GM13976 (cell line): ENCODE measurements around the gene CFD.

Experiments
- DNase-seq: peaks from one replicate; pipeline ENCODE4 v3.0.0; 2012; ENCODE audit warnings: low spot score
- in situ Hi-C: fragments of 300-500 bp; cut with MboI; formaldehyde crosslinking; loops from one replicate; pipeline ENCODE4 v1.12.0; 2022; ENCODE audit warnings: low sequenced_read_pairs, mixed read lengths, inconsistent platforms; ENCODE audit not compliant: unreplicated experiment
- TF ChIP-seq, protein P1 (sequence below): IDR thresholded peaks from 2 replicates; pipeline ENCODE4 v1.5.1; 2012; ENCODE audit warnings: borderline replicate concordance, mild to moderate bottlenecking; ENCODE audit not compliant: insufficient read depth; ENCODE audit errors: extremely low read depth, missing control alignments, control extremely low read depth

Gene CFD

DNA sequence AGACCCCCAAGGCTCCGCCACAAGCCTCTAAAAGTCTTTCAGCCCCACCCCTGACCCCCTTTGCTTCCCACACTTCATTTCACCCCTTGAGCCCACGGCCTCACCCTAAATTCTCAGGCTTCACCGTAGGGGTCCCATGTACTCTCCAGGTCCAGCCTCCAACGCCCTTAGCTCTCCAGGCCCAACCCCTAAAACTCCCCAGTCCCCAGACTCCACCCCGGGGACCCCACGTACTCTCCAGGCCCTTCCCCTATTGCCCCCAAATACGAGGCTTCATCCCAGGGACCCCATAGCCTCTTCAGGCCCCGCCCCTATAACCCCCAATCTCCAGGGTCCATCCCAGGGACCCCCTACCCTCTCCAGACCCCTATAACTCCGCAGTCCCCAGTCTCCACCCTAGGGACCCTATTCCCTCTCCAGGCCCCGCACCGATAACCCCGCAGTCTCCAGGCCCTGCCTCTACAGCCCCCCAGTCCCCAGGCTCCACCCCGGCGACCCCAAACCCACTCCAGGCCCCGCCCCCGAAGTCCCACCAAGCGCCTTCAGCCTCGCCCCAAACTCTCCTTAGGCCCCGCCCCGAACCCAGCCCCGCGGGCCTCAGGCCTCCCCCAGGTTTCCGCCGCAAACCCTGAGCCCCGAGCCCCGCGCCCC is 32.9 kb downstream of the CFD start:
- TF ChIP-seq, protein P1, sequence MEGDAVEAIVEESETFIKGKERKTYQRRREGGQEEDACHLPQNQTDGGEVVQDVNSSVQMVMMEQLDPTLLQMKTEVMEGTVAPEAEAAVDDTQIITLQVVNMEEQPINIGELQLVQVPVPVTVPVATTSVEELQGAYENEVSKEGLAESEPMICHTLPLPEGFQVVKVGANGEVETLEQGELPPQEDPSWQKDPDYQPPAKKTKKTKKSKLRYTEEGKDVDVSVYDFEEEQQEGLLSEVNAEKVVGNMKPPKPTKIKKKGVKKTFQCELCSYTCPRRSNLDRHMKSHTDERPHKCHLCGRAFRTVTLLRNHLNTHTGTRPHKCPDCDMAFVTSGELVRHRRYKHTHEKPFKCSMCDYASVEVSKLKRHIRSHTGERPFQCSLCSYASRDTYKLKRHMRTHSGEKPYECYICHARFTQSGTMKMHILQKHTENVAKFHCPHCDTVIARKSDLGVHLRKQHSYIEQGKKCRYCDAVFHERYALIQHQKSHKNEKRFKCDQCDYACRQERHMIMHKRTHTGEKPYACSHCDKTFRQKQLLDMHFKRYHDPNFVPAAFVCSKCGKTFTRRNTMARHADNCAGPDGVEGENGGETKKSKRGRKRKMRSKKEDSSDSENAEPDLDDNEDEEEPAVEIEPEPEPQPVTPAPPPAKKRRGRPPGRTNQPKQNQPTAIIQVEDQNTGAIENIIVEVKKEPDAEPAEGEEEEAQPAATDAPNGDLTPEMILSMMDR: no peak
- DNase-seq: peak; percentile 66
- in situ Hi-C loops: no loop called here

DNA sequence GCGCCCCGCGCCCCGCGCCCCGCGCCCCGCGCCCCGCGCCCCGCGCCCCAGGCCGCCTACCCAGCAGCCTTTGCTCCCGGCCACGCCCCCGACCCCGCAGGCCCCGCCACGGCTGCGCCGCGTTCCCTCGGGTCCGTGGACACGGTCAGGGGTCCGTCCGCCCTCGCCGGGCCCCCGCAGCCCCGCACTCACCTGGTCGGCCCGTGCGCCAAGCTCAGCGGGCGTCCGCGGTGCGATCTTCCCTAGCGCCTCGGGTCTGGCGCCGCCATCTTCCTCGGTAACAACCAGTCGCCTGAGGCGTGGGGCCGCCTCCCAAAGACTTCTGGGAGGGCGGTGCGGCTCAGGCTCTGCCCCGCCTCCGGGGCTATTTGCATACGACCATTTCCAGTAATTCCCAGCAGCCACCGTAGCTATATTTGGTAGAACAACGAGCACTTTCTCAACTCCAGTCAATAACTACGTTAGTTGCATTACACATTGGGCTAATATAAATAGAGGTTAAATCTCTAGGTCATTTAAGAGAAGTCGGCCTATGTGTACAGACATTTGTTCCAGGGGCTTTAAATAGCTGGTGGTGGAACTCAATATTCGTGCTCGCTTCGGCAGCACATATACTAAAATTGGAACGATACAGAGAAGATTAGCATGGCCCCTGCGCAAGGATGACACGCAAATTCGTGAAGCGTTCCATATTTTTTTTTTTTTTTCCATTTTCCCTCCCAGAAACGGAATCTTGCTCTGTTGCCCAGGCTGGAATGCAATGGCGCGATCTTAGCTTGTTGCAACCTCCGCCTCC is 33.6 kb downstream of the CFD start, which contains the start of the genes MED16 and RNU6-9:
MED16 (minus strand) TSS at position 294 of the 796 bp plus-strand sequence. CDS start 2,056 bp downstream, outside the sequence.
RNU6-9 (plus strand) TSS at position 591 of the 796 bp plus-strand sequence.
- peak; percentile 99 for DNase-seq
- TF ChIP-seq, protein P1: no peak
- in situ Hi-C loops: no loop called here

DNA sequence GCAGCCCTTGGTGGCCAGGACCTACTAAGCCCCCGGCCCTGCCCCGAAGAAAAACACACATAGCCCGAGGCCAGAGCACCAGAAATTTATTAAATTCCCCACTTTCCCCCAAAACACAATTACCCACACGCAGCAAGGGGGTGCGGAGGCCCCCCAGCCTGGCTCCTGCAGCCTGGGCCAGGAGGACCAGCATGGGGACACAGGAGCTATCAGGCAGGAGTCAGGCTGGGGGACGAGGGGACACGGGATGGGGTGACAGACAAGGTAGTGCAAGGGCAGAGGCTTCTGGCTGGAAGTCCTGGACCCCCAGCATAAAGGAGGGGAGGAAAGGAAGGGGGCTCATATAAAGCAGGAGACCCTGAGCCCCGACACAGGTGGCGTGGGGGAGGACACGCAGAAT is 37.0 kb downstream of the CFD start:
- TF ChIP-seq, protein P1: no peak
- no peak for DNase-seq
- in situ Hi-C loops: no loop called here

DNA sequence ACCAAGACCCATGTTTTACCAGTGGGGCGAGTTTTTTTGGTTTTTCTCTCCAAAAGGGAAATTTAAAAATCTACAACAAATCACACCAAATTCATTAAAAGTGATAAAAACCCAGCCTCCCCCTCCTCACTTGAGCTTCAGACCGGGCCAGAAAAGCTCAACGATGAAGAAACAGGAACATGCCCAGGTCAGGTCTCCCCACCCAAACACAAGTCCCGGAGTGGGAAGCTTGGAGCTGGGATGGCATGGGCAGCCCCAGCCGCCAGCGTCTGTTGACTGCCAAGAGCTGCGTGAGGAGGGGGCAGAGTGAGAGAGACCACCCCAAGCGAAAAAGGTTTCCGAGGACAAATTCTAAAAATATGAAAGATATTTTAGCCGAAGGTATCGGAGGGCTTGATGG is 37.5 kb downstream of the CFD start:
- in situ Hi-C loops: no loop called here
- no peak for DNase-seq

DNA sequence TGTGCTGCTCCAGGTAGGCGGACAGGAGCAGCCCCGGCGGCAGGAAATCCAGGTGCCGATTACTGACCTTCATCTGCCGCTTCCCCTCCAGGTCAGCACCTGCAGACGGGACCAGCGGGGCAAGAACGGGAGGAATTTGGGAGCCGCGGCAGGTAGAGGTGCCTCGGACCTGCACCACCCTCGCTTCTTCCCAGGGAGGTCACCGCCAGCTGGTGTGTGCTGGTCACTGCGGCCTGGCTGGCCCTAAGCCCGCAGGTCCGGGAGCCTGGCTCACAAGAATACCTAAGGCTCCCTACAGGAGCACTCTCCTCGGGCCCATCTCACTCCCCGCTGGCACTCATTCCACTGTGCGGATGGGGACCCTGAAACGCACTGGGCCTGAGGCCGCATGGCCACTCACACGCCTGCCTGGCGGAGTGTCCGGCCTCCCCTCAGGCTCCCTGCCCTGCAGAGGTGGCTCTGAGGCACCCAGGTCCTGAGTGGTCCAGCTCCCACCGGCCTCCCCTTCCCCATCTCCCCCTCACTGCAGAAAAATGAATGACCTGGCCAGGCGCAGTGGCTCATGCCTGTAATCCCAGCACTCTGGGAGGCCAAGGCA is 38.1 kb downstream of the CFD start:
- in situ Hi-C loops: no loop called here
- TF ChIP-seq, protein P1: no peak
- DNase-seq: no peak

More for the DNA sequence above, 37.5 kb downstream of the CFD start:
- TF ChIP-seq, protein P1: no peak

DNA sequence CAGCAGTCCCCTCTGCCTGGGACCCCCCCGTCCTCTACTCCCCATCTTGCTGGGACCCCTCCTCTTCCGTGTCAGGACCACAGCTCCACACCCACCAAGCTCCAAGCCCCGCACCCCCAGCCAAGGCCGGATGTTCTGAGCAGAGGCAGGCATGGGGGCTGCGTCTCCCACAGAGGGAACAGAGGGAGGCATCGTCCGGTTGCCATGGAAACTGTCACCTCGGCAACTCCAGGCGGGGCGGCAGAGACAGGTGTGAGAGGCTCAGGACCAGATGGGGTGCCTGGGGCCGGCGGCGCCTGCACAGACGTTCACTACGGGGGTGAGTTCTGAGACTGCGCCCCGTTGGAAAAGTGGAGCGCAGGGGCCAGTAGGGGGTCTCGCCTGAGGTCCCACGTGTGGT is 39.2 kb downstream of the CFD start:
- TF ChIP-seq, protein P1: no peak
- in situ Hi-C loops: no loop called here
- DNase-seq: no peak
